Tibial nerve (tissue), 4 donors: ENCODE results near the gene IL16. TPM values are rescaled to one million over a fixed set of nuclear protein-coding genes. Genes with fewer than 3 reads are reported as not detected.

Source experiments
- DNase-seq, 2 donors: peaks; one replicate each; pipeline ENCODE4 v3.0.0-alpha.2; 2019; ENCODE audit warnings: low spot score in 2 of 2
- H3K27ac ChIP-seq, 4 donors: fragments of 200-600 bp; sonication (generic) in 3 of 4; one replicate each; pipeline ENCODE4 v1.5.1; 2017 to 2019; ENCODE audit warnings: mild to moderate bottlenecking in 1 of 4
- H3K27me3 ChIP-seq, 2 donors: fragments of 200-600 bp; sonication (generic) in 1 of 2; one replicate each; pipeline versions ENCODE4 v1.5.1 to v1.6.0; 2017 to 2019
- H3K36me3 ChIP-seq, 3 donors: fragments of 200-600 bp; sonication (generic); one replicate each; pipeline ENCODE4 v1.5.1; 2018 to 2019
- H3K4me1 ChIP-seq, 4 donors: fragments of 200-600 bp; sonication (generic) in 3 of 4; one replicate each; pipeline ENCODE4 v1.5.1; 2017 to 2019
- H3K4me3 ChIP-seq, 4 donors: fragments of 200-600 bp; sonication (generic) in 3 of 4; one replicate each; pipeline ENCODE4 v1.5.1; 2017 to 2019; ENCODE audit warnings: mild to moderate bottlenecking in 1 of 4, moderate library complexity in 1 of 4
- H3K9me3 ChIP-seq, 4 donors: fragments of 200-600 bp; sonication (generic) in 3 of 4; one replicate each; pipeline ENCODE4 v1.5.1; 2017 to 2019
- EP300 ChIP-seq, 2 donors: sonication (generic); formaldehyde crosslinking; IDR thresholded peaks; one replicate each; pipeline ENCODE4 v1.6.1; 2017; ENCODE audit warnings: antibody characterized with exemption in 2 of 2, mild to moderate bottlenecking in 1 of 2
- POLR2A ChIP-seq, 2 donors: fragments of 450-650 bp; IDR thresholded peaks; one replicate each; pipeline ENCODE4 v1.6.1; 2017; ENCODE audit warnings: antibody characterized with exemption in 2 of 2, mild to moderate bottlenecking in 2 of 2, moderate library complexity in 2 of 2
- WGBS, 2 donors: methylation state at CpG; one replicate each; pipeline ENCODE4 v1.1.5; 2018; 5-methylcytosine and 5-hydroxymethylcytosine counted together
- total RNA-seq, 4 donors: library from RNA; depleted of rRNA; stranded (reverse); fragments of >200 nt; gene quantifications; one replicate each; pipeline ENCODE4 v1.1.0, GENCODE V29; 2016
- TF ChIP-seq, protein P1 (sequence below), 5 experiments: fragments of 200-600 bp in 3 of 5; fragments of 450-650 bp in 2 of 5; sonication (generic) in 3 of 5; IDR thresholded peaks; one replicate each; pipeline ENCODE4 v1.5.1; 2016 to 2019; ENCODE audit warnings: antibody characterized with exemption in 5 of 5, mild to moderate bottlenecking in 3 of 5, moderate library complexity in 2 of 5

Gene IL16
- total RNA-seq, 4 donors from 2014 or later: 69.3 to 80.2 (median 75.1) TPM

GRCh38 chr15:81258455-81258854, 61.8 kb downstream of the IL16 start:
- TF ChIP-seq POLR2A (IDR thresholded peaks at IDR 0.05): no peak
- no peak for TF ChIP-seq EP300 (IDR thresholded peaks at IDR 0.05)
- TF ChIP-seq, protein P1, sequence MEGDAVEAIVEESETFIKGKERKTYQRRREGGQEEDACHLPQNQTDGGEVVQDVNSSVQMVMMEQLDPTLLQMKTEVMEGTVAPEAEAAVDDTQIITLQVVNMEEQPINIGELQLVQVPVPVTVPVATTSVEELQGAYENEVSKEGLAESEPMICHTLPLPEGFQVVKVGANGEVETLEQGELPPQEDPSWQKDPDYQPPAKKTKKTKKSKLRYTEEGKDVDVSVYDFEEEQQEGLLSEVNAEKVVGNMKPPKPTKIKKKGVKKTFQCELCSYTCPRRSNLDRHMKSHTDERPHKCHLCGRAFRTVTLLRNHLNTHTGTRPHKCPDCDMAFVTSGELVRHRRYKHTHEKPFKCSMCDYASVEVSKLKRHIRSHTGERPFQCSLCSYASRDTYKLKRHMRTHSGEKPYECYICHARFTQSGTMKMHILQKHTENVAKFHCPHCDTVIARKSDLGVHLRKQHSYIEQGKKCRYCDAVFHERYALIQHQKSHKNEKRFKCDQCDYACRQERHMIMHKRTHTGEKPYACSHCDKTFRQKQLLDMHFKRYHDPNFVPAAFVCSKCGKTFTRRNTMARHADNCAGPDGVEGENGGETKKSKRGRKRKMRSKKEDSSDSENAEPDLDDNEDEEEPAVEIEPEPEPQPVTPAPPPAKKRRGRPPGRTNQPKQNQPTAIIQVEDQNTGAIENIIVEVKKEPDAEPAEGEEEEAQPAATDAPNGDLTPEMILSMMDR (IDR thresholded peaks at IDR 0.05): no peak
- WGBS, 2 donors: 78 to 83% methylated on average over 8 of the region's 8 CpGs
- H3K27me3 ChIP-seq: no peaks in the 10 kb centered on the region

GRCh38 chr15:81259760-81260298, 63.1 kb downstream of the IL16 start:
- 68 to 70% methylated on average over 4 of the region's 4 CpGs for WGBS, 2 donors
- TF ChIP-seq, protein P1 (IDR thresholded peaks at IDR 0.05): no peak
- no peak for TF ChIP-seq POLR2A (IDR thresholded peaks at IDR 0.05)
- TF ChIP-seq EP300 (IDR thresholded peaks at IDR 0.05): no peak
- Histone ChIP-seq H3K36me3 (no peaks in the 10 kb centered on the region), H3K27me3 (no peaks in the 10 kb centered on the region), H3K27ac (no peak overlapping the region), H3K4me3 (no peak overlapping the region), H3K4me1 (peaks cover 0 to 26% (median under 1%) of the 10 kb centered on the region in 4 donors), H3K9me3 (no peaks in the 10 kb centered on the region)
- DNase-seq: no peak

More at GRCh38 chr15:81258455-81258854, 61.8 kb downstream of the IL16 start:
- Histone ChIP-seq H3K36me3 (no peaks in the 10 kb centered on the region), H3K4me3 (no peak overlapping the region), H3K9me3 (no peaks in the 10 kb centered on the region), H3K4me1 (peaks cover 0 to 27% (median 3%) of the 10 kb centered on the region in 4 donors), H3K27ac (peak overlapping the region in 1 of 4 donors; percentile 3)
- DNase-seq: no peak

DNA sequence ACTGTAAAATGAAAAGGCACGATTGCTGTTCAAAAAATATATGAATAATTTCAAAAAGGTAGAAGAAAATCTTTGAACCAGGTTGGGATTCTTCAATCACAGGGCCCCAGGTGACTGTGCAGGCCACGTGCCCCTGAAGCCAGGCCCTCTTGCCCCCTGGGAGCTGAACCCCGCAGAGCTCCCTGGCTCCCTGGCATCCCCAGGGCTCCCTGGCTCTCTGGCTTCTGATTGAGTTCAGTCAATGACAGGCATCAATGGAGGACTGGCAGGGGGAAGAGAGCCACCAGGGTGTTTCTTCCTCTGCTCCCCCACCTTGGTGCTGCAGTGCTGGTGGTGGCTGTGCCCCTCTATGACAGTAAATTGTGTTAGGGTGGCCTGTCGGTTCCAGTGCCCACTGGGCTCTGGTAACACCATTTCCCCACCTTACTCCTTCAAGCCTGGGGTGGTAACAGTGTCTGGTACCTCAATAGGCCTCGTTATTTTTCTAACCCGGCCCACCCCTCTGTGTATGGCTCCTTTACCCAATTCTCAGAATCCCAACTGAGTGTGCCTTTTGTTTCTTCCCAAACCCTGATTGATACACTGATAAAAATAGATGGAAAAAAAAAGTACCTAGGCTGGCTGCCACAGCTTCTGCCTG, 64.6 kb downstream of the IL16 start:
- WGBS, 2 donors: 81 to 83% methylated on average over 6 of the region's 6 CpGs
- Histone ChIP-seq H3K4me3 (no peak overlapping the region), H3K4me1 (peaks cover 0 to 30% (median 6%) of the 10 kb centered on the region in 4 donors), H3K9me3 (no peaks in the 10 kb centered on the region), H3K36me3 (no peaks in the 10 kb centered on the region), H3K27me3 (no peaks in the 10 kb centered on the region), H3K27ac (no peak overlapping the region)
- DNase-seq: no peak
- TF ChIP-seq EP300 (IDR thresholded peaks at IDR 0.05) (no peak), POLR2A (IDR thresholded peaks at IDR 0.05) (no peak)
- TF ChIP-seq, protein P1 (IDR thresholded peaks at IDR 0.05): no peak

- no peaks in the 10 kb centered on the region for H3K9me3 ChIP-seq
- TF ChIP-seq, protein P1 (IDR thresholded peaks at IDR 0.05): no peak
- TF ChIP-seq POLR2A (IDR thresholded peaks at IDR 0.05) (no peak), EP300 (IDR thresholded peaks at IDR 0.05) (no peak)
- peaks cover 0 to 6% (median 0%) of the 10 kb centered on the region in 3 donors for H3K36me3 ChIP-seq
- H3K27ac ChIP-seq: peak overlapping the region in 2 of 4 donors; percentile 18 to 67
- H3K4me1 ChIP-seq: peaks cover 0 to 23% (median 6%) of the 10 kb centered on the region in 4 donors
- 85 to 98% methylated on average over 4 of the region's 4 CpGs for WGBS, 2 donors
- H3K27me3 ChIP-seq: no peaks in the 10 kb centered on the region
- no peak for DNase-seq
- no peak overlapping the region for H3K4me3 ChIP-seq
Observed at GRCh38 chr15:81263477-81263876, 66.8 kb downstream of the IL16 start.
